Omental fat pad (tissue), 4 donors: ENCODE results near the gene IRX1. TPM values are rescaled to one million over a fixed set of nuclear protein-coding genes. Genes with fewer than 3 reads are reported as not detected.

Experiments
- ATAC-seq: fragments of 150-250 bp; one replicate; pipeline ENCODE4 v1.9.1; 2016; ENCODE audit warnings: mild to moderate bottlenecking, moderate library complexity; ENCODE audit not compliant: low FRiP score
- DNase-seq: peaks from one replicate; pipeline ENCODE4 v3.0.0-alpha.2; 2019; ENCODE audit warnings: low spot score
- total RNA-seq, 4 donors: library from RNA; depleted of rRNA; stranded (reverse); fragments of >200 nt; gene quantifications; one replicate each; pipeline ENCODE4 v1.1.0, GENCODE V29; 2016
- TF ChIP-seq, protein P1 (sequence below), 3 donors: fragments of 450-650 bp; IDR thresholded peaks; one replicate each; pipeline ENCODE4 v1.5.1; 2016 to 2017; ENCODE audit warnings: antibody characterized with exemption in 3 of 3, mild to moderate bottlenecking in 3 of 3, moderate library complexity in 2 of 3

IRX1 gene
- total RNA-seq, 4 donors from 2014 or later = 0.31 to 0.60 (median 0.47) TPM; not detected in 1

DNA sequence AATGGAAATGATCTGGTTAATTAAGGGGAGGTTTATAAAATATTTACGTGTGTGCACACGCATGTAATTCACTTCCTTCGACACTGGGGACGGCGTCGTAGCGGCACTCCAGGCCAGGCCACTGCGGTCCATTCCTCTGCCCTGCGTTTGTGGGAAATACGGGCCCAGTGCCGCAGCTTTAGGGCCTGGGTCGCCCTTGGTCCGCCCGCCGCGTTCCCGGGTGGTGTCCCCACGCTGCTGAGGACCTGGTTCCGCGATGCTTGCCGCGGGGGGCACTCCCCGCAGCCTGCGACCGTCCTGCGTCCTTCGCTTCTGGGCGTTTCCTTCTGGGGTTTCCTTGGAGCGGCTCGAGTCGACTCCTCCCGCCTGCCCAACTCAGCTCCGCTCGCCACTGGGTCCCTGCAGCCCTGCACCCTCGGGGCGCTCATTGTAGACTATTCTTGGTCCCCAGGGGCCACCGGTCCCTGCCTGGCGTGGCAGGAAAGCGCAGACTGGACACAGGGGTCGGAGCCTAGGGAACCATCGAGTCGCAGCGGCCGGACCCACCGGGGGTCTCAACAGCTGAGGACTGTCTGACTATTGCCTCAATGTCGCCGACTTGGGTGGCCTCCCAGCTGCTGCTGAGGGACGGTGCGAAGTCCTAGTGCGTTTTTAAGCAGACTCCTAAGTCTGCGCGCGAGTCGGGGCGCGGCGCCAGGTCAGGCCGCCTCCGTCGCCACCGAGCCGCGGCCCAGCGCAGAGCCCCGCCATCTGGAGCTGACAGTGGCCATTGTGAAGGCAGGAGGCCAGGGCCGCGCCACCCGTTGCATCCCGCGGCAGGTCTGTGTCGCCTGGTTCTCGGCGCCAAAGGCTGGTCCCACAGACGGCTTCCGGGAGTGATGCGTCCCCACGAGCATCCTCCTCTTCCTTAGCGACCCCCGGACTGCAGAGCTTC, 4.4 kb upstream of the IRX1 start:
- DNase-seq = no peak
- TF ChIP-seq, protein P1, sequence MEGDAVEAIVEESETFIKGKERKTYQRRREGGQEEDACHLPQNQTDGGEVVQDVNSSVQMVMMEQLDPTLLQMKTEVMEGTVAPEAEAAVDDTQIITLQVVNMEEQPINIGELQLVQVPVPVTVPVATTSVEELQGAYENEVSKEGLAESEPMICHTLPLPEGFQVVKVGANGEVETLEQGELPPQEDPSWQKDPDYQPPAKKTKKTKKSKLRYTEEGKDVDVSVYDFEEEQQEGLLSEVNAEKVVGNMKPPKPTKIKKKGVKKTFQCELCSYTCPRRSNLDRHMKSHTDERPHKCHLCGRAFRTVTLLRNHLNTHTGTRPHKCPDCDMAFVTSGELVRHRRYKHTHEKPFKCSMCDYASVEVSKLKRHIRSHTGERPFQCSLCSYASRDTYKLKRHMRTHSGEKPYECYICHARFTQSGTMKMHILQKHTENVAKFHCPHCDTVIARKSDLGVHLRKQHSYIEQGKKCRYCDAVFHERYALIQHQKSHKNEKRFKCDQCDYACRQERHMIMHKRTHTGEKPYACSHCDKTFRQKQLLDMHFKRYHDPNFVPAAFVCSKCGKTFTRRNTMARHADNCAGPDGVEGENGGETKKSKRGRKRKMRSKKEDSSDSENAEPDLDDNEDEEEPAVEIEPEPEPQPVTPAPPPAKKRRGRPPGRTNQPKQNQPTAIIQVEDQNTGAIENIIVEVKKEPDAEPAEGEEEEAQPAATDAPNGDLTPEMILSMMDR (IDR thresholded peaks at IDR 0.05) = no peak
- no peak for ATAC-seq

DNA sequence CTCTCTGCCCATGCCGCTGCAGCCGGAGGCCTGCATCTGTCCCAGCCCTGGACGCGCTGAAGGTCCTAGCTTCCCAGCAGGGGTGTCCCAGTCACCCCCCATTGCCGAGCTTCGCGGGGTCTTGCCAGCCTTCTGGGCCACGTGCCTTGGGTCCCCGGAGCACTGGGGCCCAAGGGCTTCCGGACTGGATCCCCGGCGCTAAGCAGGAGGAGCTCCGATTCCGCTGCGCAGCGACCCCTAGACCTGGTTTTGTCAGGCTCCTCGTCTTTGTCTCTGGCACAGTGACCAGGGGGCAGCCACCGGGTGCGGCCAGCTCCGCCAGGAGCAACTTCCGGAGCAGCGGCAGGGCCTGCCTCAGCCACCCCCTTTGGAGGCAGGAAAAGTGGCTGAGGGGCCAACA, 3.3 kb upstream of the IRX1 start:
- ATAC-seq (no peak), DNase-seq (no peak)
- TF ChIP-seq, protein P1 (IDR thresholded peaks at IDR 0.05) = no peak

DNA sequence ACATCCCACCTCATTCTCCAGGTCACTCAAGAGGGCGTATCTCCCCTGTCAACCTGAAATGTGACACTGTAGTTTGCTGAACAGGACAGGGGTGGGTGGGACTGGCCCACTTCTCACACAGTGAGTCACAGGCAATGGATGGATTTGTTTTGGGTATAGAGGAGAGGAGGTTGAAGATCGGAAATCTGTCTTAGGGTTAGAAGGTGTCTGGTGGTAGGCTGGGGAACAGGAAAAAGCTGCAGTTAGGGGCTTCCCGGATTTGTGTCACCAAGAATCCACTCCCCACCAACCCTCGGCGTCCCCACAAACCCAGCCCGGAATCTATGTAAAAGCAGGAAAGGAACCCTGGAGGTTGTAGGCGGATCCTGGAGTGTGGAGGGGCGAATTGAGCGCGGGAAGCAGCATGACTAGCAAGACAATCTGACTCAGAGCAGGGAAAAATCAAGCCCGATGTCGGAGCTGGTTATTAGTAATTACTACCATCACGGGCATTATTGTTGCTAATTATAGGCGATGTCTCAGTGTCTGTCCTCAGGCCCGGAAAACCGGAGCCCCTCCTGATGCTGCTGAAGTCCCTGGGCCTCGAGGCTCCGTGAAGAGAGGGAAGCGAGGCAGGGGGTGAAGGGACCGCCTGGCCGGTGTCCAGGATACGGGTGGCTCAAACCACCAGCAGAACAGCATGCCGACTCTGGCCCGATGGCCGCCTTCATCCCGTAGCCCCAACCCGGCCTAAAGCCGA, 1.7 kb upstream of the IRX1 start:
- DNase-seq (no peak), ATAC-seq (no peak)
- TF ChIP-seq, protein P1 (IDR thresholded peaks at IDR 0.05) = no peak

DNA sequence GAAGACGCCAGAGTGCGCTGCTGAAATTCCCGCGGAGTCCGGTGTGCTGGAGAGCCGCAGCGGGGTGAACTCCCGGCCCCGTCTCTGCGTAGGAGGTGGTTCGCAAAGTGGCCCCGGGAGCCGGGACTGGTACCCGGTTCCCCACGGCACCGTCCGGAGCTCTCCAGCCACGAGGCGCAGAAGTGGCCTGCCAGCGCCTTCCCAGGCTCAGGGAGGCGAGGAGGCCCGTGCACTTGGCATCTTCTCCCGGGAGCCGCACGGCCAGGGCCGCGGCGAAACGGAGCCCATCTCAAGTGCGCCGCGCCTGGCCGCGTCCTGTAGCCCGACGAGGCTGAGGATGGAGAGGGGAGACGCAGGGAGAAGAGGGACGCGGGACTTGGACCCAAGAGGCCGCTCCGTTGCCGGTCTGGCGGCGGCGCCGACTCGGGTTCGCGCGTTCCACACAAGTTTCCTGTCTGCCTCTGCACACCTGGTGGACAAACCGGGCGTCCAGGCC, 1.1 kb upstream of the IRX1 start:
- DNase-seq (no peak), ATAC-seq (no peak)
- TF ChIP-seq, protein P1 (IDR thresholded peaks at IDR 0.05) = no peak

DNA sequence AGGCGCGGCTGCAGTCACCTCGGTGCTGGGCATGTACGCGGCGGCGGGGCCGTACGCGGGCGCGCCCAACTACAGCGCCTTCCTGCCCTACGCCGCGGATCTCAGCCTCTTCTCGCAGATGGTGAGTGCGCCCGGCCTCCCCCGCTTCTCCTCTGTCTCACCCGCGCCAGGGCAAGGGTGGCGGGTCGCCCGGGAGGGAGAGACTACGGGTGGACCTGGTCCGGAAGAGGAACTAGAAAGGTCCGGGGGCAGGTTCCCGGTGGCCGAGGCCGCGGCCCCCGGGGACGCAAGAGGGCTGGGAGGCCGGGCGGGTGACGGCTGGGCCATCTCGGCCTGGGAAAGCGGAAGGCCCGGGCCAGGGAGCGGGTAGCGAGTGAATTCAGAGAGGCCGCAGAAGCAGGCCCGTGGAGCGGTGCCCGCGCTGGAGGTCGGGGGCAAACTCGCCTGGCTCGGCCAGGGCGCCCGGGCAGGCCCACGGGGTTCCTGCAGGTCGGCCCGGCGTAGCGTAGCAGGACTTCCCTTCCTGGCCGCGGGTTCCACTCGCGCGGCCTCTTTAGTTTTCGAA, 711 bp downstream of the IRX1 start:
- DNase-seq (no peak), ATAC-seq (no peak)
- TF ChIP-seq, protein P1 (IDR thresholded peaks at IDR 0.05) = no peak

DNA sequence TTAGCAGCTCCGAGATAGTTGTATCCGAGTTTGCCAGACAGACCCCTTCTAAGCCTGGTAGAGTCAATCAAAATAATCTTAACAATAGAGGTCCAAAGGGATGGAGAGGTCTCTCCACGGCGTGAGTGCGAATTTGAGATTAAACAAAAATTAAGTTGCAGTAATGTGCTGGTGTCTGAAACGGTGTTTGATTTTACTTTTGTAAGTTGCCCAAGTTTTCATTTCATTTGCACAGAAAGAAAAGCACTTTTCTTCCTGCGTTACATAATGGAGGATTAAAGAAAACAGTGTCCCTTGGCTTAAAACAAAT, 1.2 kb downstream of the IRX1 start:
- ATAC-seq (no peak), DNase-seq (no peak)
- TF ChIP-seq, protein P1 (IDR thresholded peaks at IDR 0.05) = no peak
